ENCODE data around the gene GRIA3.
"Not testable (repeated sequence)": the region's sequence is repeated elsewhere in the genome, so short reads cannot be mapped to it uniquely, and the experiment has no call there.

Gene GRIA3

DNA sequence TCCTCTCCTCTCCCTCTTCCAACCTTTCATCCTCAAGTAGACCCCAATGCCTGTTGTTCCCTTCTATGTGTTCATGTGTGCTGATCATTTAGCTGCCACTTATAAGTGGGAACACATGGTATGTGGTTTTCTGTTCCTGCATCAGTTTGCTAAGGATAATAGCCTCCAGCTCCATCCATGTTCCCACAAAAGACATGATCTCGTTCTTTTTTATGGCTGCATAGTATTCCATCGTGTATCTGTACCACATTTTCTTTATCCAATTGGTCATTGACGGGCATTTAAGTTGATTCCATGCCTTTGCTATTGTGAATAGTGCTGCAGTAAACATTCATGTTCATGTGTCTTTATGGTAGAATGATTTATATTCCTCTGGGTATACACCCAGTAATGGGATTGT is 255.8 kb downstream of the GRIA3 start:
- H3K27ac ChIP-seq; DNase-seq (ENCODE audit: low read depth, low spot score): not testable (repeated sequence)

DNA sequence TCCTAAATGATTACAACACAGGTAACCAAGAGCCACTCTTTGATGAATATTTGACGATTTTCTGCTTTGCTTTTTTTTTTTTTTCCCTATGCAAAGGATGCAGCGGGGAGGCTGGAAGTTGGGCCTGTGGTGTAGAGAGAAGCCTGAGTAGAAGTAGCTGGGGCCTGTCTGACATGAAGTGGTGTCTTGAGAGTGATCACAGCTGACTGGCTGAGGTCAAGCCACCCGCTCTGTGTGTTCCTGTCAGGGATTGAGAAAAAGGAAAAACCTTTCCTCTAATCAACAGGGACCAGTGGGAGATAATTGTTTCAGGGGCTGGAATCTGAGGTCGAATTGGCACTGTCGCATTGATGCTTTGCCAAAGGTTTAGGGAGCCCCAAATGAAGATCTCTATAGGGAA is 258.7 kb downstream of the GRIA3 start:
- no peak overlapping the region for H3K27ac ChIP-seq
- DNase-seq (ENCODE audit: low read depth, low spot score) = no peak

DNA sequence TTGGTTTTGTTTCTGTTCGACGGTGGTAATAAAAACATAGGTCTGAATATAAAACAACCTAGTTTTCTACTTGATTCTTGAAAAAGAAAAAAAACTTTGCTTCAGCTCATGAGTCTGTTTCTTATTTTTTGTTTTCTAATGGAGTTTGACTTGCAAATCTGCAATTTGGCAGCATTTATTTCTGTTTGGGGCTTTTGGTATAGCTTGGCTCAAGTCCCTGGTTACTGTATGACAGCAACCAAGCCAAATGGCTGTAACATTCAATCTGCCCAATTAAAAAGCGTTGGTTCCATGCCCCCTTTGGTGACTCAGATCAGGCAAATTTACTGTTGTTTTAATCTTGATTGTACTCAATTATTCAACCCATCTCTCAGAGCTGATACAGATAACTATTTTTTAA is 263.4 kb downstream of the GRIA3 start:
- no peak for DNase-seq (ENCODE audit: low read depth, low spot score)
- no peak overlapping the region for H3K27ac ChIP-seq

DNA sequence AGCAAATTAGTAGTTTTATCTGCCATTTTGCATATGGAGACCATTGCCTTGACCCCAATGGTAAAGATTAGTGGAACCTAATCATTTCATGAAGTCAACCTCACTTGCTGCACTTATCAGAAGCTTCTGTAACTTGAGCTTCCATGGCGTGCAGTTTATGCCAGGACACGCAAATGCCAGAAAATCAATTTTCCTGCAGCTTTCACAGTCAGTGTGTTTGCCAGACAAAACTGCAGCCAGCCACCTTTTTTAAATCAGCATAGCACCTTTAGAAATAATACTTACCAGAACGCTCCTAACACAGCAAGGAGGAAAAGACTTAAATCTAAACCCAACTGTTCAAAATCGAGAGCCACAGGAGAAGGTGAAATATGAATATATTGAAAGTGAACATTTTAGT is 265.3 kb downstream of the GRIA3 start:
- no peak for DNase-seq (ENCODE audit: low read depth, low spot score)
- no peak overlapping the region for H3K27ac ChIP-seq

DNA sequence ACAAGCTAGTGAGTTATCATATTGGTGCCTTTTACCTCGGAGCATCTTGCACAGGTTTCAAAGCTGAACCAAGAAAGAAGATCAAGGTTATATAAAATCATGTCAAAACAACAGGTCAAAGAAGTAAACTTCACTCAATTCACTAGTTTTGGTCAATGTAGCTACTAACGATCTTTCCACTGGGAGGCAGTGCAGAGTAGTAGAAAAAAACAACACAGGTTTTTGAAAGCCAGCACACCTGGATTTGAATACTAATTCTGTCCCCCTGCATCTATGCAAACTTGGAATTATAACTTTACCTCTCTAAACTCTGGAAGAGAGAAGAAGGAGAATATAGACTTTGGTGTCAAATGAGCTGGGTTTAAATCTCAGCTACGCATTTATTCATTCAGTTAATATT is 266.1 kb downstream of the GRIA3 start:
- no peak for DNase-seq (ENCODE audit: low read depth, low spot score)
- no peak overlapping the region for H3K27ac ChIP-seq

DNA sequence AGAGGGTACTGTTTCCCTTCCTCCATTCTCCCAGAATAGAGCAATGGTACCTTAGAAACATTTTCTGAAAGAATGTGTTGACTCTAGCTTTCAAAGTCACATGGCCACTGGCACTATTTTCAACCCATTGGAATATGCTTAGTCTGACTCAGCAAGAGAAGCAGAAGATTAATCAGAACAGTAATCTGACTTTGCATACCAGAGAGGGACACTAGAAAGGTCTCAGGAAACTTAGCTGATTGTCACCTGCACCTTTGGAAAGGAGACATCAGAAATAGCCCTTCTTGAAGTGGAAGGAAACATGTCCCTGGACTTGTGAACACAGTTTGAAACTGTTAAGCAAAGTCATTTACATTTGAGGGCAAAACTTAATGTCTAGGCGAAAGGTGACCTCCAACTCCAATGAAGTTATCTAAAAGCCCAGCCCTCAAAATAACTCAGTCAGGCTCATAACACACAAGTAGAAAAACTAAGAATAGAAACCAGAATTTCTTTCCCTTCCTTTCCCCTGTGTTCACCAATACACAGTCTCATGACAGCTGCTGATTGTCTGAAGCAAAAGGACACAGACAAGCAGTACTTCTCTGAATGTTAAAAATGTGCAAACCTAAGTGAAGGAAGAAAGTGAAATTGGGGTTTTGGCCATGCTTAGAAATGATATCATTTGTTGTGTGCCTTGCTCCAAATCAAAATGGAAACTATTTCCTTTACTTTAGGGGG is 270.8 kb downstream of the GRIA3 start:
- no peak overlapping the region for H3K27ac ChIP-seq
- DNase-seq (ENCODE audit: low read depth, low spot score) = no peak

DNA sequence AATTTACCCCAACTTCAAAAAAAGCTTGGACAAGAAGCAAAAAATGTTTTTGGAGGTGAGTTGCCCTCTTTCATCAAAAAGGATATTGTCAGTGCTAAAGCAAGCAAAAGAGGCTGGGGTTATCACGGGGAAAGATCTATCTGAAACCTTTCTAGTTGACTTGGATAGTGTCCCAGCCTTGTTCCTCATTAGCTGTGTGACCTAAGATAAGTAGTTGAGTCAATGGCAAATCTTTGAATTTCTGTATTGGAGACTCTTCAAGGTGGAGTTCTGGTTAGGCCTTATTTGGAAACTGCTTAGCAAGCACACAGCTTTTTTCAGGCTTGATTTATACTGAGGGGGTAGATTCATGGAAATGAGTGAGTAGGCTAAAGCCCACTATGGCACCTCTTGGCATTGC is 271.6 kb downstream of the GRIA3 start:
- no peak for DNase-seq (ENCODE audit: low read depth, low spot score)
- H3K27ac ChIP-seq = no peak overlapping the region

DNA sequence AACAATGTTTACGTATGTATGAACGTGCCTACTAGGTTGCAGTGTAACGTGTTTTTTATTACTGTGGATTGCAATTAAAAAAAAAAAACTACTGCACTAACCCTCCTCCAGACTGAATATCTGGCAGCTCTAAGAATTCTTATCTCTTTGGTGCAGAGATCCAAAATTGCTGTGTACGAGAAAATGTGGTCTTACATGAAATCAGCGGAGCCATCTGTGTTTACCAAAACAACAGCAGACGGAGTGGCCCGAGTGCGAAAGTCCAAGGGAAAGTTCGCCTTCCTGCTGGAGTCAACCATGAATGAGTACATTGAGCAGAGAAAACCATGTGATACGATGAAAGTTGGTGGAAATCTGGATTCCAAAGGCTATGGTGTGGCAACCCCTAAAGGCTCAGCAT is 280.6 kb downstream of the GRIA3 start:
- DNase-seq (ENCODE audit: low read depth, low spot score) = no peak
- H3K27ac ChIP-seq = no peak overlapping the region

DNA sequence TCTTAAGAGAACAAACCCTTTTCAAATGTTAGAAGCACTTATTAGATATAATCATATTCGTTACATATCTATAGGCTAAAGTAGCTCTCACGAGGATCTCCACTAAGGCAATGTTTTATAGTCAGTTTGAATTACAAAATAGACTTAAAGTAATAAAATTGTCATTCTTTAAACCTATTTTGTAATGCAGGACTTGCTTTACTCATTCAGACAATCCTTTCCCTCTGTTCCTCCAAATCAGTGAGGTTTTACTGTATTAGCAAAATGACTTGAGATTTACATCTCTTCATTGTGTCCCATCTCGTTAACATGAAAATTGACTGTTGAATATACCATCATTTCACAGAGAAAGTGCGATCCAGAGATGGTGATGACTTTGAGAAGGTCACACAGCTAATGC is 284.4 kb downstream of the GRIA3 start:
- DNase-seq (ENCODE audit: low read depth, low spot score) = no peak
- H3K27ac ChIP-seq = no peak overlapping the region

DNA sequence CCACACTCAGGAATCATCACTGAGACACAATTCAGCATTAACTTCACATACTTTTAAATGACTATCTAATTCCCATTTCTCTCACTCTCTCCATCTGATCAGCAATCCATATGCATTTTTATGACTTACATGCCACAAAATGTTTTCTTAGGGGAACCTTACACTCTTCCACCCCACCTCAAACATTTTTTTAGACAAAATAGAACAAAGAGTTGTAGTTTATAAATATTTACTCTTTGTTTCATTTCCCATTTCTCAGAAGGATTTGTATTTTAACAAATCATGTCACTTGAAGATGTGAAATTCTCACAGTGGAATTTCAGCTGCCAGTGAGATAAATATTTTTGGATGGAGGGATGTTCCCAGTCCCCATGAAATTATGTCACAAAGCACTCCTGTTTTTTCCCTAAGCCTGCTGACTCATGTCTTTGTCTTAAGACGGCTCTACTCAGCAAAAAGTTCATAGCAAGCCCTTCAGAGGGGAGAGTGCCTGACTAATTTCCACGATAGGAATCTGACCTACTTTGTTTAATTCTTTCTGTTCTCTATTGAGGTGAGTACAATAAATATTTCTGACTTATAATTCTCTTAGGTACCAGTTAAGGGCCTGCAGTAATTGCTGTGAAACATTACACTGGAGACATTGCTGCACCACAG is 291.1 kb downstream of the GRIA3 start:
- no peak overlapping the region for H3K27ac ChIP-seq
- no peak for DNase-seq (ENCODE audit: low read depth, low spot score)

DNA sequence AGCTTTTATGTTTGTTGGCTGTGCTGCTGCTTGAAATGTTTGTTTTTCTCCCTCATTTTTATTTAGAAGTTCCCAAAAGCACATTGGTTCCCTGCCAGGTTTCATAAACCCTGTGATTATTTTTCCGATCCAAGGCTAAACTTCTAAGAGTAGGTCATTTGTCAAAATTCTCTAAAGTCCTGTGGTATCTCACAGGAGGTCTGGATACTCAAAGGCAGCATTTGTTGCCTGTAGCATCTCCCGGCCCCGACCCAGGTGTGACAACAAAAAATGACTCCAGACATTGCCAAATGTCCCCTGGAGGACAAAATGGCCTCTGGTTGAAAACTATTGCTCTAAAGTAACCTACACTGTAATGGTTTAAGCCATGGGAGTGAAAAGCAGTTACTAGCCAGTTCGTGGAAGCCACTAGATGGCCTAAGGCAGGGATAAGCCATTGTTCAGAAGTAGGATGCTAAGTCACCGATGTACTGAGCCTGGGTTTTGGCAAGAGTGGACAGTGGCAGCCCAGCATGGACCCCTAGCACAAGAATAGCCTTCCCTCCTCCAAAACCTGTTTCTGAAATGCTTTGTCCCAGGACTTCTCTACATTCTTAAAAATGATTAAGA is 292.6 kb downstream of the GRIA3 start:
- no peak for DNase-seq (ENCODE audit: low read depth, low spot score)
- no peak overlapping the region for H3K27ac ChIP-seq

DNA sequence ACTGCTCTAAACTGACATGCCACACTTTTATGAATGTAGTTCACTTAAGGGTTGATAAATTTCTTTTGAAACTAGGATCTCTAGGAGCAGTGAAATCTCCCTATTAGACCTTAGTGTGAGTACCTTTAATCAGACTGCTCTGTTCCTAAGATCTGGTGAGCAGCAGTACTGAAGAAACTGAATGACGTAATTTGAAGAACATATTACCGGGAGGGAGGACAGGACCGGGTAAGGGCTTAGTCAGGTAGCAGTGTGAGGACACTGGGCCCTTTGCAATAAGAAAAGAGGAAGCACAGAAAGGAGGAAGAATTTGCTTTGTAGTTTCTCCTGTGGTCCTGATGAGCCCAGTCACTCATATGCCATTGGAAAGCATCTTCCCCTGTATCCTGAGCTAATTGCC is 293.6 kb downstream of the GRIA3 start:
- DNase-seq (ENCODE audit: low read depth, low spot score) = no peak
- H3K27ac ChIP-seq = no peak overlapping the region

DNA sequence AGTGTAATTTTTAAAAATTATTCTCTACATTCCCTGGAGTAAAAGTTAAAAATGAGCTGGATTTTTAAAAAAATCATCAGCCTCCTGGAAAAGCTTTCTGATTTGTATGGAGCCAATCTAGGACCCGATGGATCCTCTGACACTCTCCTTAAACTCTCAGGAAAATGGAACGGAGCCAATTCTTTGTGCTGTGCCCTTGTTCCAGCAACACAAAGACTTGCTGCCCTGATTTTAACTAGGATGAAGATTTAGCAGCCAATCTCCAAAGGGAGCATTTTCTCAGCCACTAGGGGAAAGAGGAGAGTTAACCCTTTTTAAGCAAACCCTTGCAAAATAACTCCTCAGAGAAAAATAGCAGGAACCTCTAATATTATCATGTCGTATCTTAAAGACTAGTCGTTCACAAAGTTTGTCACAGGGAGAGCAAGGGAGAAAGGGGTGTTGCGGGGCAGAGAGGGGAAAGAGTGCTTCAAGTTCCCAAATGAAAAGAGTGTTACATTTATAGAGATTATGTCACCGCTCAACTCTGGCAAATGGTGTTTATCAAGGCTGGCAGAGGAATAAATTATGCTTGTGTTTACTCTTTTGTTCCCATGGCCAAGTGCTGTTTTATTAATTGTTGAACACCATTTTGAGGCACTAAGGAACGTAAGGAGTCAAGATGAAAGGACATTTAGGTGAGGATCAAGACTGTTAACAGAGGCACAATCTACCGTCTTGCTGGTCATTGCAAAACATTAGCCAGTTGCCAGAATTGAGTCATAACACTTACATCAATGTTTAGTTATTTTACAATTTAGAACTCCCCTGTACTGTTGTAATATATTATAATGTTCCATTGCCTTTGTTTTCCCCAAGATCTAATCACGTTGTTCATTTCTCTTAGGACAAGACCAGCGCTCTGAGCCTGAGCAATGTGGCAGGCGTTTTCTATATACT is 298.1 kb downstream of the GRIA3 start:
- no peak for DNase-seq (ENCODE audit: low read depth, low spot score)
- no peak overlapping the region for H3K27ac ChIP-seq

DNA sequence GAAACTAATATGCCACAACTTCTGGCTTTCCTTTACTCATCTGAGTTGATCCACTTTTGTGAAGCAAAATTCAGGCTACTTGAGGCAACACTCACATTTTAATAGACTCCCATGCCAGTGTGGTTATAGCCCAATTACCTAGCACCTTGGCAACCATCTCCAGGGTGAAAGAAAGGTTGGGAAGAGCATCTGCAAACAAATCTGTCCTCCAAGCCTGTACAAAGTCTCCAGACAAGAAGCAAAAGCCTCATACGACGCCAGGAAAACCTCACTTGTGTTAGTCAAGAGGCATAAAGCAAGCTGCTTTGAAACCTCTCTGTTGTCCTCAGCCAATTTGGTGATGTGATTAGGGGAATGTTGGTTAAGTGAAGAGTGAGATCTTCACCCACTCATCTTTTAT is 302.2 kb downstream of the GRIA3 start:
- DNase-seq (ENCODE audit: low read depth, low spot score) = no peak
- no peak overlapping the region for H3K27ac ChIP-seq

DNA sequence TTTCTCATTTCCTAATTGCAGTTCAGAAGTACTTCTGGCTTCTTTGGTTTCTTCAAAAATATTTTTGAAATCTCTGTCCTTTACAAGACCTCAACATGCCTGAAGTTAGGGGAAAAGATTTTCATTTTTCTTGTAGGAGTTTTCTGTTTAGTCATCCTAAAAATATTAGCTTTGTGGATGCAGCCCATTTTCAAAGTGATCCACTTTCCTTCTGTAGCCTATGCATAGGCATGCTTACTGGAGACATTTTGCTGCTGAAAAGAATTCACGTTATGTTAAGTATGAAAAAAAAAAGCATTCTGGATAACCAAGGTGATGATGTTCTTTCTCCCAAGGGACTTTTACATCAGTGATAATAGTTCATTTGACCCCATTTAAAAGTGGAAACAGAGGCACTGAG is 303.2 kb downstream of the GRIA3 start:
- H3K27ac ChIP-seq = no peak overlapping the region
- DNase-seq (ENCODE audit: low read depth, low spot score) = no peak

DNA sequence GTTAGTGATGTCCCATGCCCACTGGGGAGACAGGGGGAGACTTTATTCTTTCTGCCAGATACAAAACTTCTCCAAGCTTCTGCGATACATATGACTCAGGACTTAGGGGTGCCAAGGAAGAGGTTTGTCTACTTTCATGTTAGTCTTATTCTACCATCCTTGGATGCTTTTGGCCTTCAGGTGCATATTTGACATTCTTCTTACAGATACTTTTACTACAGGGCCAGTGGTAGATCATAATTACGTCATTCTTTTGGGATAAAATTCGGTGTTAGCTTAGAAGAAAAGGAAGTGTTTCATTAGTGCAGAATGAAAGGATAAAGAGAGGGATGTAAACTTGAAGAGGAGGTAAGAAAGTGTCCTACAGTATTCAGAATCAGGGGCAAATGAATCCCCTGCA is 303.6 kb downstream of the GRIA3 start:
- no peak overlapping the region for H3K27ac ChIP-seq
- no peak for DNase-seq (ENCODE audit: low read depth, low spot score)

DNA sequence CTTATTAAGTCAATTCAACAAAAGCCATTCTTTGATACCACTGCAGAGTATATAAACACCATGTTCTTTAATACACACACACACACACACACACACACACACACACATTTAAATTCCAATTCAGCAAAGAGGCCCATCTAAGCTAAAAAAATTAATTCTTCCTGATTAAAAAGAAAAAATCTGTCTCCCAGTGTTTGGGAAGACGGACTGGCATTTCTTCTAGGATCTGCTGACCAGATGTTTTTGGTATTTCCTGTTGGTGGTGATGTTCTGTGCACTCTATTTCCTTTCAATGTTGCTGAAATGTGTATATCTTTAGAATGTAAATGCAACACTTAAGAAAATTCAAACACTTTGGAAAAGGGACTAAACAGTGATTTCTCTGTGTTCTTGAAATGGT is 304.9 kb downstream of the GRIA3 start:
- no peak overlapping the region for H3K27ac ChIP-seq
- no peak for DNase-seq (ENCODE audit: low read depth, low spot score)

DNA sequence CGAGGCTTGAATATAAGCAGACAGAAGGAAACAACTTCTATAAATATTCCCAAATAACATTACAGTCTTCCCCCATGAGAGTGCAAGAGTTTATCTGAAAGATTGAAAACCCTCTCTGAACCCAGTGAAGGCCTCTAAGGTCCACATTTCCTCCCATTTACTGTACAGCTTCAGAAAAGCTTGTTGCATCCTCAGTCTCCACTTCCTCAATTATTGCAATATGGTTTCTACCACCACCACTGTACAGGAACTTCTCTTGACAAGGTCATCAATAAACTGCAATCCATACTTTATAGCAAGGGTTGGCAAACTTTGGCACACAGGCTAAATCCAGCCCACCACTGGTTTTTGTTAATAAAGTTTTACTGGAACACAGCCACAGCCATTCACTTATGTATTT is 309.8 kb downstream of the GRIA3 start:
- DNase-seq (ENCODE audit: low read depth, low spot score) = no peak
- no peak overlapping the region for H3K27ac ChIP-seq

DNA sequence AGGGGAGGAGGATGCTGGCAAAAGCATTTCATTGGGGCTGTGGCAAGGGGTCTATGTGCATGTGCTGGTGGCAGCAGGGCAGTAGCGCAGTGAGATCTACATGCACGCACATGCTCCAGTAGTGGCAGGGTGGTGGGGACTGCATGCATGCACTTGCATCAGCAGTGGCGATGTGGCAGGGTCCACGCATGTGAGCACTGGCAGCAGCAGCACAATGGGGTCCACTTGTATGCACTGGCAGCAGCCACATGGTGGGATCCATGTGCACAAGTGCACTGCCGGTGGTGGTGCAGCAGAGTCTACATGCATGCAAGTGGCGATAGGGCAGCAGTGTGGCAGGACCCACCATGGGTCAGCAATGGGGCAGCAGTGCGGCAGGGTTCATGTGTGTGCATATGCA is 315.7 kb downstream of the GRIA3 start:
- no peak for DNase-seq (ENCODE audit: low read depth, low spot score)

DNA sequence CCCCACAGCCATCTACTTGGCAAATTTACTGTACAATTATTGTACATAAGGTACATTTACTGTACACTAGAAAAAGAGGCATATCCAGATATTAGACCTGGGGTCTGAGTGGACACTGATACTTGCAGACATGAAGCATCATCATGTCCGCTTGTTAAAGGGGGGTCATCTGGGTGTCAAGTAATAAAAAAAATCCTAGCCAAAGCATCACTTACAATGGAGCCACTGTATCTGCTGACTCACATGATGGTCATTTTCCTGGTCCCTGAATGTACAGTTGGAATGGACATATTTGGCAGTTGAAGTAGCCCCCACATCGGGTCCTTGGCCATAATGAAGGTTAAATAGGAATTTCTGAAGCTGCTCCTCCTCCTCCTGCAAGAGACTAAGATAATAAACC is 320.0 kb downstream of the GRIA3 start:
- H3K27ac ChIP-seq = no peak overlapping the region
- no peak for DNase-seq (ENCODE audit: low read depth, low spot score)

More for the DNA sequence above, 315.7 kb downstream of the GRIA3 start:
- H3K27ac ChIP-seq = no peak overlapping the region

All from epithelial cell of prostate (primary cell).